GM19239 (cell line): ENCODE results near the gene SERTAD2.

Source experiments
- DNase-seq: peaks from one replicate; pipeline ENCODE4 v3.0.0; 2011; ENCODE audit warnings: low spot score; ENCODE audit not compliant: insufficient read length
- FAIRE-seq: peaks from 2 replicates; lab custom pipeline; 2011; peaks lifted over from hg19 to GRCh38; lab: Jason Lieb, UNC

The SERTAD2 gene

DNA sequence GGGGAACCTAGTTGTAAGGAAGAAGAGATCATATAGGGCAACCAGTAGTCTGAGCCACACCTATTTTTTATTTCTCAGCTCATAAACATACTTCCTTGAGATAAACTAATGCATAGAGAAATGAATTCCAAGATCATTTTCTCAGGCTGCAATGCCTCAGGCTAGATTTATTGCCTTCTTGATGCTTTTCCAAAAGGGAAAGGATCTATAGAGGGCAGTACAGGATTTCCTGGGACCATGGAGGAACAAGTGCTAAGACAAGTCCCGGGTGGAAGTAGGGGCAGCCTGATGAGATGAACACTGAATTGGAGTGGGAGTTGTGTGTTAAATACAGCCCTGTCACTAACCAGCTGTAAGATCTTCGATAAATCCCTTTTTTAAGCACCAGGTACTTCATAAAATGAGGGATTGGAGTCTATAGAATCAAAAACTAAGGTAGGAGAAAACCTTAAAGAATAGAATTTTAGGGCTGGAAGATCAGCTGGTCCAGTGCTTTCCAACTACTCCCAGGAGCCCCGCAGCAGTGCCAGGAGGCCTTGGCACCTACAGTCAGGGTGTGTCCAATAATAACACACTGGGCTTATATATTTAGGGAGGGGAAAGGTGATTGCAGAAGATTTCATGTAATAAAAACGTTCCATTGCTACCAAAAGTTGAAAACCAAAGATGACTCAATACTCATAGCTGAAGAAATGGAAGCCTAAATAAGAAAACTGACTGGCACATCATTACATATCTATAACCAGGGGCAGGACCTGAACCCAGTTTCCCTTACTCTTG is 58.1 kb downstream of the SERTAD2 start:
- DNase-seq (no peak), FAIRE-seq (no peak)

DNA sequence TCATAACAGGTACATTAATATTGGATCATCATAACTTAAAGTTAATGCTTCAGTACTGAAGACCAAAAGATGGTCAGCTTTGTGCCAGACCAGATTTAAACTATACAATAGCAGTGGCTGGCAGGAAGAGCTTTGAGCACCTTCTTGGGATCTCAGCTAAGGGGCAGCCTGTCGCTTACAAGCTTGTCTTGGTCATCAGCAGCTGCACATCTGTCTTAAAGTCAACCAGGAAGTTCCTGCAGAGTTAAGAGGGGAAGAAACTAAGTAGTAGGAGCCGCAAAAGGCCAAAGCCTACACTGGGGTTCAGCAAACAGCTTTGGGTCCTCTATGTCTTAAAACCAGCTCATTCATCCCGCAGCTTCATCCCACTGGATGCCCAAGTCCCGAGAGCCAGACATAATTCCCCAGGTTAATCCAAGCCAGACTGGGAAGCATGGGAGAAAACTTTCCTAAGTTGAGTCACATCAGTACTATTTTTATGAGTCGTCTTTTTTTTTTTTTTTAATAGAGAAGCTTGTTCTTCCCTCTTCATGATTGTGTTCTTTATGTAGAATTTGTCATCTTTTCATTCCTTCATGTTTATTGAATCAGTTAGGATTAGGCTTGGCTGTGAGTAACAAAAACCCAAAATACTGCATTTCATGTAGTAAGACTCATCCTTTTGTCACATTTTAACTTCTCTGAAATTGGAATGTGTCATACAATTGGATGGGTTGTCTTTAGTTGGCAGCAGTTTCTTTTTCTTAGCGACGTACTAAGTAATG is 59.3 kb downstream of the SERTAD2 start:
- FAIRE-seq (no peak), DNase-seq (no peak)

- no peak for DNase-seq
- no peak for FAIRE-seq
Measured at GRCh38 chr2:64593035-64593655, 60.6 kb downstream of the SERTAD2 start.

GRCh38 chr2:64591188-64591587 is 62.5 kb downstream of the SERTAD2 start:
- DNase-seq (no peak), FAIRE-seq (no peak)

GRCh38 chr2:64587561-64587960 is 66.2 kb downstream of the SERTAD2 start:
- FAIRE-seq (no peak), DNase-seq (no peak)

- FAIRE-seq, result peak; percentile 96
- DNase-seq, result no peak
Measured at GRCh38 chr2:64586883-64587481, 66.7 kb downstream of the SERTAD2 start.

DNA sequence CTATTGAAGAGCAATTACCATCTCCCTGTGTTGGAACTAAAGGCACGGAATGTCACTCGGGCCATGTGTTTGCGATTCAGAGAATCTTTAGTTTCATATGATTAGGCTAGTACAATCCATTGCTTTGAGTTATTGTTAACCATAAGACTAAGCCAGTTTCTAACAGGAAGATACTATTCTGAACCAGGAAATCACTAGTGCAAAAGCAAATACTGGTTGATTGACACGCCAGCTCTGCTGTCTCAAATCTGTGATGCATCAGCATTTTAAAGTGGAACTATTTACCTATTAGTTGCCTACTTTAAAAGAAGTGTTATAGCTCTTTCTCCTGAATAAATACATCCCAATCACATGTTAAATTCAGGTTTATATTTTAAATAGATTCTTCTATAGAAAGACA is 67.7 kb downstream of the SERTAD2 start:
- DNase-seq (no peak), FAIRE-seq (peak; percentile 84)

DNA sequence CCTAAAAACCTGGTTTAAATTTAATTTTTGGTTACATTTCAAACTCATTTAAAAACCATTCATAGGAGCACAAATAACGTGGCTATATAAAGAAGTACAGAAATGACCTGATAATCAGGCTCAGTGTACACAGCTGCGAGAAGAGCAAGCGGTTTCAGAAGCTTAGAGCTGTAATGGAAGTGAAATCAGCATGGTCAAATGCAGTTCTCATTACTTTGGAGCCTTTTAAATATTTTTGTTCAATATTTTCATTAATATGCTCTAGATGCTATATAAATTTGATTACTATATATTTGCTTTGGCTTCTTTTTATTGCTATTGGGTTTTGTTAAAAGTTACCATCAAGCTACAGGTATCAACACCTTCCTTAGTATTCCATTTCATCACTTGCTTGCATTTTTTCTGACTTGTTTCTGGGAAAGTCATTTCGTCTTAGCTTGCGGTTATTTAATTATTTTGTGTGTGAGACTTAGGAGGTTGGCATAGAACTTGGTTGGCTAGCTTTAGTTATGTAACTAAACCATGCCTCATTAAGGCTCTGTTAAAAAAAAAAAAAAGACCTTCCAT is 70.9 kb downstream of the SERTAD2 start:
- FAIRE-seq (peak; percentile 98), DNase-seq (no peak)

- DNase-seq (no peak), FAIRE-seq (peak; percentile 48)
Measured at GRCh38 chr2:64581777-64582539, 71.8 kb downstream of the SERTAD2 start.
